GM21619 (cell line): Measurements from ENCODE around the gene OR1L4.

ENCODE experiments used
- ATAC-seq: cut with Tn5 transposase; IDR thresholded peaks from one replicate; pipeline ENCODE4 v1.9.1; 2021; ENCODE audit not compliant: unreplicated experiment

OR1L4 gene

GRCh38 chr9:122723690-122724089, at the start of gene OR1L4:
Gene OR1L4 (plus strand): TSS chr9:122723990. CDS start chr9:122723990, 0 bp downstream.
- ATAC-seq = no peak

- ATAC-seq = no peak
Observed at GRCh38 chr9:122684851-122685250, 38.9 kb upstream of the OR1L4 start.

GRCh38 chr9:122695696-122696095, 28.1 kb upstream of the OR1L4 start:
- no peak for ATAC-seq

- ATAC-seq = no peak
Observed at GRCh38 chr9:122718038-122718437, 5.8 kb upstream of the OR1L4 start.

GRCh38 chr9:122719218-122719617, 4.6 kb upstream of the OR1L4 start:
- no peak for ATAC-seq

- ATAC-seq = no peak
Observed at GRCh38 chr9:122742003-122742402, 18.2 kb downstream of the OR1L4 start, which contains the start of gene OR1L6. Gene OR1L6 (plus strand): TSS chr9:122742303. CDS start chr9:122749848, 7,545 bp downstream.

GRCh38 chr9:122754825-122755224, 31.0 kb downstream of the OR1L4 start:
- no peak for ATAC-seq

- ATAC-seq = no peak
Observed at GRCh38 chr9:122767817-122768216, 44.0 kb downstream of the OR1L4 start.
